Neural progenitor cell (in vitro differentiated cells): Measurements from ENCODE around the gene RASGEF1B. TPM values are rescaled to one million over a fixed set of nuclear protein-coding genes. Genes with fewer than 3 reads are reported as not detected.

Source experiments
- DNase-seq: peaks from one replicate; pipeline ENCODE4 v3.0.0-alpha.2; 2016; ENCODE audit warnings: low spot score
- H2AFZ ChIP-seq: fragments of 200-600 bp; sonication (generic); replicated peaks from 2 replicates; pipeline ENCODE4 v1.6.1; 2016; ENCODE audit warnings: antibody characterized with exemption
- H3F3A ChIP-seq: fragments of 200-600 bp; sonication (generic); 2 replicates; pipeline ENCODE4 v1.6.1; 2016; ENCODE audit warnings: antibody characterized with exemption, low read depth
- H3K27ac ChIP-seq: fragments of 200-600 bp; sonication (generic); 2 replicates; pipeline ENCODE4 v1.5.1; 2016; ENCODE audit warnings: mild to moderate bottlenecking
- H3K27me3 ChIP-seq: fragments of 200-600 bp; sonication (generic); 2 replicates; pipeline ENCODE4 v1.6.1; 2016; ENCODE audit warnings: mild to moderate bottlenecking, moderate library complexity
- H3K36me3 ChIP-seq: fragments of 200-600 bp; sonication (generic); 2 replicates; pipeline ENCODE4 v1.5.1; 2016
- H3K4me1 ChIP-seq: fragments of 200-600 bp; sonication (generic); 2 replicates; pipeline ENCODE4 v1.6.1; 2016; ENCODE audit warnings: mixed run types
- H3K4me2 ChIP-seq: fragments of 200-600 bp; sonication (generic); 2 replicates; pipeline ENCODE4 v1.6.1; 2016
- H3K4me3 ChIP-seq: fragments of 200-600 bp; sonication (generic); 2 replicates; pipeline ENCODE4 v1.5.1; 2016
- H3K79me2 ChIP-seq: fragments of 200-600 bp; sonication (generic); 2 replicates; pipeline ENCODE4 v1.6.1; 2016; ENCODE audit warnings: low read depth
- H3K9ac ChIP-seq: fragments of 200-600 bp; sonication (generic); 2 replicates; pipeline ENCODE4 v1.6.1; 2016
- H3K9me3 ChIP-seq: fragments of 200-600 bp; sonication (generic); 2 replicates; pipeline ENCODE4 v1.5.1; 2016; ENCODE audit warnings: low read depth
- H4K20me1 ChIP-seq: fragments of 200-600 bp; sonication (generic); 2 replicates; pipeline ENCODE4 v1.6.1; 2016; ENCODE audit warnings: low read depth
- H3K27ac Mint-ChIP-seq: 3 replicates; pipeline ENCODE4 v1.8.0; 2021; ENCODE audit warnings: mixed read lengths
- H3K27me3 Mint-ChIP-seq: 2 replicates; pipeline ENCODE4 v1.8.0; 2022; ENCODE audit warnings: low read depth, mild to moderate bottlenecking, inconsistent platforms, moderate library complexity, mixed read lengths; ENCODE audit not compliant: insufficient read depth
- H3K36me3 Mint-ChIP-seq: 3 replicates; pipeline ENCODE4 v1.8.0; 2021; ENCODE audit warnings: mixed read lengths
- H3K4me1 Mint-ChIP-seq: 3 replicates; pipeline ENCODE4 v1.8.0; 2021; ENCODE audit warnings: mixed read lengths
- H3K4me3 Mint-ChIP-seq: 3 replicates; pipeline ENCODE4 v1.8.0; 2021; ENCODE audit warnings: mild to moderate bottlenecking, moderate library complexity, mixed read lengths
- H3K9me3 Mint-ChIP-seq: 3 replicates; pipeline ENCODE4 v1.8.0; 2020; ENCODE audit warnings: mixed read lengths
- CTCF ChIP-seq: fragments of 200-600 bp; sonication (generic); IDR thresholded peaks from 2 replicates; pipeline ENCODE4 v1.5.1; 2017; ENCODE audit warnings: antibody characterized with exemption, mild to moderate bottlenecking
- EZH2 ChIP-seq: fragments of 200-600 bp; sonication (generic); IDR thresholded peaks from 2 replicates; pipeline ENCODE4 v1.6.1; 2017; ENCODE audit warnings: antibody characterized with exemption, mild to moderate bottlenecking, moderate library complexity
- EZH2phosphoT487 ChIP-seq: fragments of 200-600 bp; sonication (generic); IDR thresholded peaks from 2 replicates; pipeline ENCODE4 v1.6.1; 2017; ENCODE audit warnings: antibody characterized with exemption
- total RNA-seq: library from RNA; depleted of rRNA; stranded (reverse); fragments of >200 nt; gene quantifications from 2 replicates; pipeline ENCODE4 v1.2.3, GENCODE V29; 2015; ENCODE audit warnings: low replicate concordance

The RASGEF1B gene
- total RNA-seq, 1 donor from 2014 or later = 9.4 TPM

DNA sequence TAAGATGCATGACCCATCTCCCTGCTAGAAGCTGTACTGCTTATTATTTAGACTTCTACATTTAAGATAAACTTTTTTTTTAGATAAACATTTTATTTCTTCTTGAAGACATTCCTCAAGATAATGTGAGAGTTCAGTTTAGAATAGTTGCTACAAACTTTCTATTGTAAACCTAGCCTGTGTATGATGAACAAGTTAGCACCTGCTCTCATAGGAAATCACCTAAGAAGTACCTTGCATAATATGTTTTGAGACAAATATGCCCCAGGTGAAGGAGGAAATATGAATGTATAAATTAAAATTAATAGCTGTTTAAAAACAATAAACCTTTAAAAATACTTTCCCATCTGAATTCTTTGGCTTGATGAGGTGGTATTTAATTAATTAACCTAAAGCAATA is 35.6 kb downstream of the RASGEF1B start:
- H2AFZ ChIP-seq = no peak overlapping the region
- H3K9me3 Mint-ChIP-seq = no peaks in the 10 kb centered on the region
- TF ChIP-seq CTCF (no peak), EZH2phosphoT487 (no peak), EZH2 (no peak)
- no peak overlapping the region for H3K4me3 ChIP-seq
- no peak overlapping the region for H3K9ac ChIP-seq
- H3K27ac Mint-ChIP-seq = no peak overlapping the region
- no peak overlapping the region for H3K4me3 Mint-ChIP-seq
- peaks cover 6% of the 10 kb centered on the region for H3K36me3 ChIP-seq
- no peaks in the 10 kb centered on the region for H3F3A ChIP-seq
- H3K27me3 Mint-ChIP-seq = no peaks in the 10 kb centered on the region
- H3K4me2 ChIP-seq = no peak overlapping the region
- H3K27ac ChIP-seq = no peak overlapping the region
- no peaks in the 10 kb centered on the region for H3K9me3 ChIP-seq
- no peak for DNase-seq
- peaks cover 9% of the 10 kb centered on the region for H3K4me1 Mint-ChIP-seq
- H3K4me1 ChIP-seq = peaks cover 5% of the 10 kb centered on the region
- H4K20me1 ChIP-seq = no peaks in the 10 kb centered on the region
- H3K27me3 ChIP-seq = no peaks in the 10 kb centered on the region
- no peaks in the 10 kb centered on the region for H3K79me2 ChIP-seq
- H3K36me3 Mint-ChIP-seq = peaks cover 4% of the 10 kb centered on the region

DNA sequence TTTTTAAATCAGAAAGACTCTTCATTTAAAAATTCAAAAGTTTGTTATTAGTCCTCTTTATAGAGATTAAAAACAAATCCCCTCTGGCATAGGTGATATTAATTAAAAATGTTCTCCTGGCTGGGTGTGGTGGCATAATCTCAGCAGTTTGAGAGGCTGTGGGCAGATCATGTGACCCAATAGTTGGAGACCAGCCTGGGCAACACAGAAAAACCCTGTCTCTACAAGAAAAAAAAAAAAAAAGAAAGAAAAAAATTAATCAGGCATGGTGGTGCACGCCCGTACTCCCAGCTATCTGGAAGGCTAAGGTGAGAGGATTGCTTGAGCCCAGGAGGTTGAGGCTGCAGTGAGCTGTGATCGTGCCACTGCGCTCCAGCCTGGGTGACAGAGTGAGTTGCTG is 38.9 kb downstream of the RASGEF1B start:
- H3K4me2 ChIP-seq = no peak overlapping the region
- Mint-ChIP-seq H3K27me3 (no peaks in the 10 kb centered on the region), H3K9me3 (peaks cover 2% of the 10 kb centered on the region), H3K27ac (no peak overlapping the region), H3K4me1 (peaks cover 4% of the 10 kb centered on the region), H3K4me3 (no peak overlapping the region), H3K36me3 (peaks cover 4% of the 10 kb centered on the region)
- peaks cover 3% of the 10 kb centered on the region for H3F3A ChIP-seq
- no peaks in the 10 kb centered on the region for H4K20me1 ChIP-seq
- no peaks in the 10 kb centered on the region for H3K36me3 ChIP-seq
- H3K4me1 ChIP-seq = peaks cover 4% of the 10 kb centered on the region
- no peak overlapping the region for H2AFZ ChIP-seq
- no peak for DNase-seq
- TF ChIP-seq CTCF (no peak), EZH2 (no peak), EZH2phosphoT487 (no peak)
- no peak overlapping the region for H3K27ac ChIP-seq
- no peaks in the 10 kb centered on the region for H3K9me3 ChIP-seq
- no peak overlapping the region for H3K4me3 ChIP-seq
- H3K79me2 ChIP-seq = no peaks in the 10 kb centered on the region
- H3K9ac ChIP-seq = no peak overlapping the region
- H3K27me3 ChIP-seq = no peaks in the 10 kb centered on the region

DNA sequence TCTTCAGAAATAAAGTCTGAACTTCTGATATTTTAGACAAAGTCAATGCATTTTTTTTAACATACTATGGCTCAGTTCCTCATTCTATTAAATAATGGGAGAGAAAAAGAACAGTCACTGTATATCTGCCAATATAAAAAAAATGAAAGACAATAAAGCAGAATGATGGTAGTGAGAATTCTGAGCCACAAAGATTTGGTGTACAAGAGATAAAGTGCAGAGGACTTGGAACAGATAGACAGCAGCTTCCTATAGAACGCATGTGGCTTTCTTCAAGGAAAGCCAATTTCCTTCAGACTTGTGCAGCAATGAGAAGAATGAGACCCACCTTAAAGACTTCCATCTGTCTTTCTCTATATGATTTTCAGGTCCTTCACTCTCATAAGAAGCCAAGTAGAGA is 39.7 kb downstream of the RASGEF1B start:
- TF ChIP-seq EZH2phosphoT487 (no peak), EZH2 (no peak), CTCF (no peak)
- peaks cover 2% of the 10 kb centered on the region for H3K9me3 Mint-ChIP-seq
- Histone ChIP-seq H3K79me2 (no peaks in the 10 kb centered on the region), H3K36me3 (no peaks in the 10 kb centered on the region), H3K4me3 (no peak overlapping the region), H3F3A (peaks cover 12% of the 10 kb centered on the region), H3K9me3 (no peaks in the 10 kb centered on the region), H3K9ac (no peak overlapping the region), H3K4me1 (peaks cover 13% of the 10 kb centered on the region), H3K27me3 (no peaks in the 10 kb centered on the region), H3K4me2 (no peak overlapping the region), H4K20me1 (no peaks in the 10 kb centered on the region), H3K27ac (no peak overlapping the region), H2AFZ (no peak overlapping the region)
- peaks cover 4% of the 10 kb centered on the region for H3K36me3 Mint-ChIP-seq
- H3K27me3 Mint-ChIP-seq = no peaks in the 10 kb centered on the region
- H3K4me3 Mint-ChIP-seq = no peak overlapping the region
- peaks cover 13% of the 10 kb centered on the region for H3K4me1 Mint-ChIP-seq
- no peak for DNase-seq
- H3K27ac Mint-ChIP-seq = no peak overlapping the region
